ENCODE measurements around the gene TUG1. TPM values are rescaled to one million over a fixed set of nuclear protein-coding genes. Genes with fewer than 3 reads are reported as not detected.

The TUG1 gene
- total RNA-seq, 6 donors from 2014 or later, result 51.8 to 135 (median 54.2) TPM

GRCh38 chr22:31005535-31005934, 36.5 kb downstream of the TUG1 start:
- Histone ChIP-seq H3K4me3 (no peak overlapping the region), H3K27ac (no peak overlapping the region), H3K9me3 (peaks cover 0 to 12% (median 7%) of the 10 kb centered on the region in 4 donors), H3K27me3 (no peaks in the 10 kb centered on the region), H3K36me3 (no peaks in the 10 kb centered on the region), H3K4me1 (no peaks in the 10 kb centered on the region)
- ATAC-seq (ENCODE audit: low FRiP score in 2 of 2), result no peak
- TF ChIP-seq EP300 (IDR thresholded peaks at IDR 0.05) (no peak), POLR2AphosphoS5 (IDR thresholded peaks at IDR 0.05) (no peak), POLR2A (IDR thresholded peaks at IDR 0.05) (no peak), CTCF (IDR thresholded peaks at IDR 0.05) (no peak)
- DNase-seq, result no peak

GRCh38 chr22:31019191-31019930, 50.3 kb downstream of the TUG1 start:
- Histone ChIP-seq H3K4me3 (no peak overlapping the region), H3K27ac (no peak overlapping the region), H3K4me1 (no peaks in the 10 kb centered on the region), H3K9me3 (no peaks in the 10 kb centered on the region), H3K27me3 (no peaks in the 10 kb centered on the region), H3K36me3 (no peaks in the 10 kb centered on the region)
- 67 to 88% methylated on average over 2 to 3 of the region's 3 CpGs for WGBS, 2 donors
- TF ChIP-seq EP300 (IDR thresholded peaks at IDR 0.05) (no peak), CTCF (IDR thresholded peaks at IDR 0.05) (no peak), POLR2A (IDR thresholded peaks at IDR 0.05) (no peak), POLR2AphosphoS5 (IDR thresholded peaks at IDR 0.05) (no peak)
- ATAC-seq (ENCODE audit: low FRiP score in 2 of 2), result no peak
- no peak for DNase-seq

GRCh38 chr22:31020334-31020733, 51.3 kb downstream of the TUG1 start:
- no peaks in the 10 kb centered on the region for H3K27me3 ChIP-seq
- ATAC-seq (ENCODE audit: low FRiP score in 2 of 2), result no peak
- 94 to 100% methylated on average over 1 to 4 of the region's 4 CpGs for WGBS, 2 donors
- H3K4me1 ChIP-seq, result no peaks in the 10 kb centered on the region
- no peaks in the 10 kb centered on the region for H3K9me3 ChIP-seq
- no peak overlapping the region for H3K4me3 ChIP-seq
- TF ChIP-seq POLR2A (IDR thresholded peaks at IDR 0.05) (no peak), POLR2AphosphoS5 (IDR thresholded peaks at IDR 0.05) (no peak), EP300 (IDR thresholded peaks at IDR 0.05) (no peak), CTCF (IDR thresholded peaks at IDR 0.05) (no peak)
- no peak overlapping the region for H3K27ac ChIP-seq
- no peaks in the 10 kb centered on the region for H3K36me3 ChIP-seq
- no peak for DNase-seq

GRCh38 chr22:31022516-31022915, 53.5 kb downstream of the TUG1 start:
- H3K27me3 ChIP-seq, result no peaks in the 10 kb centered on the region
- H3K4me1 ChIP-seq, result no peaks in the 10 kb centered on the region
- DNase-seq (no peak), ATAC-seq (ENCODE audit: low FRiP score in 2 of 2) (no peak)
- no peak for TF ChIP-seq POLR2A (IDR thresholded peaks at IDR 0.05)
- TF ChIP-seq CTCF (IDR thresholded peaks at IDR 0.05), result no peak
- no peak for TF ChIP-seq EP300 (IDR thresholded peaks at IDR 0.05)
- no peak for TF ChIP-seq POLR2AphosphoS5 (IDR thresholded peaks at IDR 0.05)
- no peak overlapping the region for H3K27ac ChIP-seq
- 91 to 92% methylated on average over 5 of the region's 5 CpGs for WGBS, 2 donors
- H3K4me3 ChIP-seq, result no peak overlapping the region
- H3K9me3 ChIP-seq, result no peaks in the 10 kb centered on the region
- H3K36me3 ChIP-seq, result no peaks in the 10 kb centered on the region

Small RNAs within 50 kb of the gene (small RNA-seq; reads per million reads assigned to genes)
- 0 reads per million in 4 donors for gene RF01892

Other genes starting within 250 kb of the TUG1 start
- gene MORC2, start 491 bp upstream of the TUG1 start, total RNA-seq, result 10 to 100 TPM; 13.8 to 54.5 (median 20.6) TPM
- gene SMTN, start 112.1 kb downstream of the TUG1 start, total RNA-seq, result 100 to 1,000 TPM in 1 of 6 donors, 10 to 100 TPM in 5; 26.1 to 104 (median 47.3) TPM
- gene SELENOM, start 138.3 kb downstream of the TUG1 start, total RNA-seq, result 100 to 1,000 TPM in 3 of 6 donors, 10 to 100 TPM in 3; 51.3 to 154 (median 99.7) TPM
- 10 to 100 TPM in 1 of 6 donors, 1 to 10 TPM in 5; 3.0 to 28.3 (median 6.2) TPM for gene INPP5J, start 153.7 kb downstream of the TUG1 start, total RNA-seq
- gene PLA2G3, start 171.2 kb downstream of the TUG1 start, total RNA-seq, result 1 to 10 TPM in 5 of 6 donors, under 1 TPM in 1; 0.79 to 8.1 (median 5.5) TPM
- gene RNF185, start 190.9 kb downstream of the TUG1 start, total RNA-seq, result 10 to 100 TPM; 17.8 to 40.0 (median 34.1) TPM
- 100 to 1,000 TPM in 2 of 6 donors, 10 to 100 TPM in 4; 44.5 to 141 (median 75.8) TPM for gene LIMK2, start 243.0 kb downstream of the TUG1 start, total RNA-seq